NK-92 (cell line): ENCODE results near the gene TSPAN18.

Experiments used
- DNase-seq: peaks from one replicate; lab custom pipeline; 2025; ENCODE audit not compliant: unreplicated experiment; lab: John Stamatoyannopoulos, UW

The TSPAN18 gene

DNA sequence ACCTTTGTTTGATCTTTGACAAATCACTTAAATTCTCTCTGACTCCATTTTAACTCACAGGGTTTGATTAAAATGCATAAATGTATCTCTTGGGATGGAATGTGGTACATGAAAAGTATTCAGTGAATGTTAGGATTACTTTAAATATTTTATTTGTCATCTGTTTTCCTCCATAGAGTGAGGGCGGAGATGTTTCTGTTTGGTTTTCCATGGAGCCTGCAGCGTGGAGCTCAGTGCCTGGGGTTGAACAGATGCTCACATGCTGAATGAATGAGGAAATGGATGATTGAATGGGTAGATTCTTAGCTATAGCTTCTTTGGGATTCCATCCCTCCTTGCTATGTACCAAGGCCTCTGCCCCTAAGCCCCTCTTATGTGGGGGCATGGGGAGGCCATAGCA lies 10.0 kb downstream of the TSPAN18 start:
- DNase-seq, result no peak

DNA sequence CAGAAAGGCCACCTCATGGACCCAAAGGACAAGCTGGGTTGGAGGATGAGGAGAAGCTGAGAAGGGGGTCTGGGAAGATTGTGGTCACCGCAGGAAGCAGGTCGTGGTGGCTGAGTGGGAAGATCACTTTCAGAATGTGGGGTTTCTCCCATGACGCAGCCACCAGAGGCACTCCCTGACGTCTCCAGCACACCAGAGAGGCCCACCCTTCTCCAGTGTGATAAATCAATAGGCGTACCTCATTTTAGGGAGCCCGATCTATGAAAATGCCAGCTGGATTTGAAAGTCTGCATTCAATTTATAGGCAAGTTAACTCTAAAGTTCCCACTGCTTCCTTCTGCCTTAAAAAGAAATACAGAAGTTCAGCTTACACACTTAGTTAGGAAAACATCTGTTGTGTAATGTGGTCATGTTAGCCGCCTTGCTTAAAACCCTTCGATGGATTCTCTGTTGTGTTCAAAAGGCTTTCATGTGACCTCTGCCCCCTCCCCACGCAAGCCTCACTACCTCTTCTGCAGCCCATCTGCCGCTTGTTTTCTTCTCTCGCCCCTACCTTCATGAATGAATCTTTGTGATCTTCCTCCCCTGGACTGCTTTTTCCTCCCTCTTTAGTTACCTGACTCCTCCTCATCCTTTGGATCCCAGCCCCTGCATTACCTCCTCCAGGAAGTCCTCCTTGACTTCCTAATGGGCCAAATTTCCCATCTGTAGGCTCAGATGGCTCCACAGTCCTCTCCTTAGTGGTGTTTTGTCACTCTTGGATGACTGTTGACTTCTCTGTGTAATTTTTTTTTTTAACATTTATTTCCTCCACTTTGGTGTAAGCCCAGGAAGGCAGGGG lies 10.7 kb downstream of the TSPAN18 start:
- no peak for DNase-seq

DNA sequence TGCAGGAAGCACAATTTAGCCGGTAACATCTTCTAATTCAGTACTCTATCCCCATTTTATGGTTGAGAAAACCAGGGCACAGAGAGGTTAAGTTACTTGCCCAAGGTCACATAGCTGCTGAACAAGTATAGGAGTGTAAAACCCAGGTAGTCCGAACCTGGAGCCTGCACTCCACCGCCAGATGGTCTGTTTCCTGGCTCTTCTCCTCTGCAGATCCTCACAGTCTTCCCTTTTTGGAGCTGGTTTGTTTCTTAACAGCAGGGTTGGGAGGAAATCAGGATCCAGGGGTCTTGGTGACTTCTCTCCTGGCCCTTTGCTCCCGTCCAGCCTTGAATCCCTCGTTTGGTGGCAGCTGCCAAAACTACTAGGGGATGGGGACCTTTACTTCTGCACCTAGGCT lies 12.0 kb downstream of the TSPAN18 start:
- DNase-seq, result no peak

DNA sequence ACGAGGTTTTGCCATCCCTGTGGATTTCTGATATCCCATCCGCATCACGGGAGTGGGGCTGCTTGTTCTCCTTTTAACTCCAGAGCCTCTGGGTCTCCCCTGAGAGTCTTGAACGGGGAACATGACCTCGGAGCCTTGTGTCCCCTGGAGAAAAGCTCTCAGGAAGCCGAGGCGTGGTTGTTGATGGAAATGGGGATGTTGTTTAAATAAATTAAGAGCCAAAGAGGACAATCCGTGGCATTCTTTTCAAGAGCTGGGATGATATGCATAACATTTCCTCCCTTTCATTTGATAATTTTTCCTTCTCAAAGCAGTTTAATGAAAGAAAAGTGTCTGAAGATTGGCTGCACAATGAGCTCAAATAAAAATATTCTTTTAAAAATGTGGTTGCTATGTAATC lies 14.2 kb downstream of the TSPAN18 start:
- DNase-seq, result no peak

DNA sequence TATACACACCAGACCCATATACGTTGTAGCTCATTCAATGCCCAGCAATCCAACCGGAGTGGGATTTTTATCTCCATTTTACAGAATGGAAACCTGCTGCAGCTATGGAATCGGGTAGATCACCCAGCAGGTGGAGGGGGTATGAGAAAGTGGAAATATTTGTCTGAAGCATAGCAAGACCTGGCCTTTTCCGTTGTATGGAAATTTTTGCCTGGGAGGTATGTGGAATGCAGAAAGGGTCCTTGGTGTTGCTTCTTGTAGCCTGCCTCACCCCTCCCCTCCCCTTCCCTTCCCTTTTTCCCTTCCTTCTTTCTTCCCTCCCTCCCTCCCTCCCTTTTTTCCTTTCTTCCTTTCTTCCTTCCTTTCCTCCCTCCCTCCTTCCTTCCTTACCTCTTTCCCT lies 15.2 kb downstream of the TSPAN18 start:
- DNase-seq, result no peak

- DNase-seq, result no peak
Observed at GRCh38 chr11:44742508-44743246, 15.9 kb downstream of the TSPAN18 start.

DNA sequence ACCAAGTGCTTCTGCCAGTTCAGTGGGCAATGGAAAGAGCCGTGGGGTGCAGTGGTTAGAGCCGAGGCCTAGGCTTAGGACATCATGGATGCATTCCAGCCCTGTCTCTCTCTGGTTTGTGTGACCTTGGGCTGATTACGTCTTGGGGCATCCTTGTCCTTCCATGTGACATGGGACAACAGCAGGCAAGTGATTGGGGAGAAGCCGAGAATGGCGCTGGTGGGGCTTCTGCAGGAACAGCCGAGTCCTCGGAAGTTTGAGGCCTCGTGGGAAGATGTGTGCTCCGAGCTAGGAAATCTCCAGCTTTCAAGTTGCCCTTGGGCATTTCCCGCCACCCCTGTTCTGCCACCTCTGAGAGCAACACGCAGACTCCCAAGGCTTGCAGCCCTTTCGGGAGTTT lies 16.6 kb downstream of the TSPAN18 start:
- no peak for DNase-seq

- no peak for DNase-seq
Observed at GRCh38 chr11:44743959-44744557, 17.3 kb downstream of the TSPAN18 start.

- DNase-seq, result no peak
Observed at GRCh38 chr11:44746894-44747293, 20.1 kb downstream of the TSPAN18 start.

- DNase-seq, result no peak
Observed at GRCh38 chr11:44747316-44747715, 20.6 kb downstream of the TSPAN18 start.

DNA sequence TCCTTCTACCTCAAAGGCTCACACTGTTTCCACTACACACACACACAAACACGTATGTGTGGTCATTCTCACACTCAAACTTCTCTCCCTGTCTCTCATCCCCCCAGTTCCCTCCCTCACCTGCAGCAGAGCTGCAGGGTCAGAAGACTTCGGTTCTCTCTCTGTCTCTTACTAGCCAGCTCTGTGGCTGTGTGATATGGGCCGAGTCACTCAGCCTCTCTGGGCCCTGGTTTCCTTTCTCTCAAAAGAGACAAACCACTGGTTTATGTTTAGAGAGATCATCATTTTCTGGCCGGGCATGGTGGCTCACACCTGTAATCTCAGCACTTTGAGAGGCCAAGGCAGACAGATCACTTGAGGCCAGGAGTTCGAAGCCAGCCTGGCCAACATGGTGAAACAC lies 21.1 kb downstream of the TSPAN18 start:
- DNase-seq, result no peak

DNA sequence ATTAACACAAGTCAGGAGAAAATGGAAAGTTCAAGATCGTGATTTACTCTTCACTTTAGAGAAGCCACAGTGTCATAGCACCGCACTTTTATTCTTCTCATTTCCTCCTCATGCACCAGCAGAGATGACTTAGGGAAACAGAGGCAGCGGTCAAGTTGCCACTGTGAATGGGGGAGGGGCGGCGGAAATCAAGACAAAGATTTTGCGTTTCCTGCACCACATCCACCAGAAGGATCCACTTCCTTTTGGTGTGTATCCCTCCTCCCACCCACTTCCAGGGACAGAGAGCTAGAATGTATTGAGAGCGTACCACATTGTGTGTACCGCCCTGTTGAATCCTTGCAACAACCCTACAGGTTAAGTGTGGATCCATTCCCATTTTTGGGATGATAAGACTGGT lies 21.8 kb downstream of the TSPAN18 start:
- no peak for DNase-seq

- no peak for DNase-seq
Observed at GRCh38 chr11:44749189-44749588, 22.4 kb downstream of the TSPAN18 start.

- DNase-seq, result no peak
Observed at GRCh38 chr11:44750551-44751465, 24.0 kb downstream of the TSPAN18 start.

GRCh38 chr11:44752300-44752699 lies 25.5 kb downstream of the TSPAN18 start:
- no peak for DNase-seq

GRCh38 chr11:44752713-44753112 lies 26.0 kb downstream of the TSPAN18 start:
- DNase-seq, result no peak

DNA sequence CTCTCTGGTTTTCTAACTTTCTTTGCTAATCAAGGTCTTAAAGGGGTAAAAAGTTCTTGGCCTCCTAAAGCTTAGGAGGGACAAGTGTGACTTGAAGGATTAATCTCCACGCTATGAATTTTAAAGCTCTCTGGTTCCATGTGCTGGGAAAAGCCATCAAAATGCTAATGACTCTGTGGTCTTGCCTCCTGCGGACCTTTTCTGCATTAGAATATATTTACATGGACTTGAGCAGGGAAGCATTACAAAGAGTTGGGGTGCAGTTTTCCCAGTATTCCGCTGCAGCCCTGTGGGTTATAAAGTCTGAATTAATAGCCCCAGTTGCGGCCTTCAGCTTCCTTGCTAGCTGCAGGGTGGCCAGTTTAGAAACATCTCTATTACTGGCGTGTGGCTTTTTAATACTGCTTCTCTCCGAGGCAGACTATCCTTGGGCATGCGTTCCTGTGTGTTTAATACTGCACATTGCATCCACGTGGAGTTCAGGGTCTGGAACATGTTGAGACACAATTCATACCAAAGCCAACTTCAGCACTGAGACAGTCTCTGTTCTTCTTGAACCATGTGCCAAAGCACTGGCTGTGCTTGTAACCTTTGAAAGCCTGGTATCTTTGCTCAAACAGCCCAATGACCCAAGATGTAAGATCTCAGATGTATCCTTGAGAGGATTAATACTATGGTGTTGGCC lies 27.3 kb downstream of the TSPAN18 start:
- DNase-seq, result no peak

- no peak for DNase-seq
Observed at GRCh38 chr11:44754876-44755555, 28.3 kb downstream of the TSPAN18 start.

DNA sequence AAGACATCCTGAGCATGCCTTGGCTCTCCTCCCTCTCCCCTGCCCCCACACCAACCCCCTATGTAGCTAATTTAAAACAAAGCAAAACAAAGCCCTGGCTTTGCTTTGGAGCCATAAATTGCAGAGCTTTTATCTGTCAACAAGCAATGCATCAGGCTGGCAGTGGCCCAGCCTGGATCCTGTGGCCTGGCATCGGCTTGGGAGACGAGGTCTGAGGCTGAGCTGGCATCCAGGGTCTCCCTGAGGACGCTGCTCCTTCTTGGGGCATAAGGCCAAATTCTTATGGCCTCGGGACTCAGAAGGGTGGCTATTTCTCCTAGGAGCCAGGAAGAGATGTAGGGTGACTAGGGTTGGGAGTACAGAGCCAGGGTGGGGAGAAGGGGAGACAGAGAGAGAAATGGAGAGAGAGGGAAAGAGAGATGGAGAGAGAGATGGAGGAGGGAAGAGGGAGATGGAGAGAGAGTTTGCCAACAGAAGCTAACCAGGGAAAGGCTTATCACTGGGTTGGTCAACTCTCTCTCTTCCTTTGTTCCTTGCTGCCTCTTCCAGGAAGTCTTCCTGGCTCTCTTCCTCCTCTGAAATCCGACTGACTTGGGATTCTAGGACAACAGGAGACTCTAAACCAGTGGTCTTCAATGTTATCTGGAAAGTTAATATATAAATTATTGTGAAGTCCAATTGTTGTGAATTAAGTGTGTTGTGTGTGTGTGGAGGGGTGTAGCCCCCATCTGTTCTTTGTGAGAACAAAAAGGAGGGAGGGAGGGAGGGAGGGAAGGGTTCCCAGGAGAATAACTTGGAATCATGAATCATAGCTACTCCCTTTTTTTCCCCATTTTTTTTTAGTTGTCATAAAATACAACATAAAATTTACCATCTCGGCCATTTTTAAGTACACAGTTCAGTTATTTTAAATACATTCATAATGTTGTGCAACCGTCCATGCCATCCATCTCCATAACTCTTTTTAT lies 29.1 kb downstream of the TSPAN18 start:
- DNase-seq, result no peak
